Sigmoid colon (tissue), 7 donors: Measurements from ENCODE around the gene TEX51. TPM values are rescaled to one million over a fixed set of nuclear protein-coding genes. Genes with fewer than 3 reads are reported as not detected.

ENCODE experiments used
- DNase-seq: peaks from one replicate; pipeline ENCODE4 v3.0.0-alpha.2; 2019
- H3K27ac ChIP-seq, 4 donors: fragments of 200-600 bp; sonication (generic); one replicate each; pipeline ENCODE4 v1.5.1; 2016 to 2019; ENCODE audit warnings: mild to moderate bottlenecking in 1 of 4
- H3K27me3 ChIP-seq, 3 donors: fragments of 200-600 bp; sonication (generic); one replicate each; pipeline ENCODE4 v1.5.1; 2019; ENCODE audit warnings: mild to moderate bottlenecking in 1 of 3
- H3K36me3 ChIP-seq, 4 donors: fragments of 200-600 bp; sonication (generic); one replicate each; pipeline ENCODE4 v1.5.1; 2016 to 2019
- H3K4me1 ChIP-seq, 4 donors: fragments of 200-600 bp; sonication (generic); one replicate each; pipeline ENCODE4 v1.5.1; 2017 to 2019
- H3K4me3 ChIP-seq, 4 donors: fragments of 200-600 bp; sonication (generic); one replicate each; pipeline ENCODE4 v1.5.1; 2017 to 2019; ENCODE audit warnings: mild to moderate bottlenecking in 2 of 4, moderate library complexity in 1 of 4
- H3K9me3 ChIP-seq, 4 donors: fragments of 200-600 bp in 3 of 4; sonication (generic) in 3 of 4; one replicate each; pipeline versions ENCODE4 v1.5.1 to v1.6.1; 2013 to 2019
- CTCF ChIP-seq, 4 experiments: fragments of 450-650 bp in 3 of 4; fragments of 200-600 bp in 1 of 4; IDR thresholded peaks; one replicate each; pipeline ENCODE4 v1.5.1; 2016 to 2019; ENCODE audit warnings: antibody characterized with exemption in 4 of 4, mild to moderate bottlenecking in 3 of 4, moderate library complexity in 2 of 4
- EP300 ChIP-seq, 4 donors: sonication (generic); formaldehyde crosslinking; IDR thresholded peaks; one replicate each; pipeline ENCODE4 v1.6.1; 2017; ENCODE audit warnings: antibody characterized with exemption in 4 of 4
- POLR2A ChIP-seq, 2 donors: fragments of 450-650 bp; IDR thresholded peaks; one replicate each; pipeline ENCODE4 v1.6.1; 2016; ENCODE audit warnings: antibody characterized with exemption in 2 of 2, mild to moderate bottlenecking in 2 of 2, moderate library complexity in 2 of 2
- POLR2AphosphoS5 ChIP-seq, 4 donors: sonication (generic); formaldehyde crosslinking; IDR thresholded peaks; one replicate each; pipeline ENCODE4 v1.6.1; 2017; ENCODE audit warnings: antibody characterized with exemption in 4 of 4
- WGBS, 2 donors: extraction: QIAGEN DNeasy Blood & Tissue Kit; methylation state at CpG; one replicate each; pipeline ENCODE4 v1.1.7; 2013; 5-methylcytosine and 5-hydroxymethylcytosine counted together
- intact Hi-C: fragments of 100-400 bp; cut with DNase I; formaldehyde crosslinking; loops from one replicate; pipeline ENCODE4 v1.15.1; 2023
- polyA plus RNA-seq, 3 donors: library from polyadenylated mRNA; stranded (reverse); fragments of 200-250 nt; gene quantifications; one replicate each; pipeline ENCODE4 v1.2.3, GENCODE V29; 2013
- total RNA-seq, 4 donors: library from RNA; depleted of rRNA; stranded (reverse); fragments of >200 nt; gene quantifications; one replicate each; pipeline ENCODE4 v1.1.0, GENCODE V29; 2016
- donor health status: healthy with polysubstance abuse.
- donor health status: Bipolar disorder and iron deficiency.
- donor health status: healthy.

The TEX51 gene
- total and polyA plus RNA-seq, 7 donors = 1.2 TPM; not detected in 6

GRCh38 chr2:126909781-126910180, 11.1 kb downstream of the TEX51 start:
- Histone ChIP-seq H3K9me3 (no peaks in the 10 kb centered on the region), H3K36me3 (no peaks in the 10 kb centered on the region), H3K4me1 (peaks cover 0 to 12% (median 8%) of the 10 kb centered on the region in 4 donors), H3K27ac (no peak overlapping the region), H3K27me3 (no peaks in the 10 kb centered on the region), H3K4me3 (no peak overlapping the region)
- intact Hi-C loops = no loop called here
- no peak for TF ChIP-seq EP300 (IDR thresholded peaks at IDR 0.05)
- no peak for TF ChIP-seq POLR2AphosphoS5 (IDR thresholded peaks at IDR 0.05)
- no peak for TF ChIP-seq CTCF (IDR thresholded peaks at IDR 0.05)
- TF ChIP-seq POLR2A (IDR thresholded peaks at IDR 0.05) = no peak
- 63 to 81% methylated on average over 3 of the region's 3 CpGs for WGBS, 2 donors
- no peak for DNase-seq

DNA sequence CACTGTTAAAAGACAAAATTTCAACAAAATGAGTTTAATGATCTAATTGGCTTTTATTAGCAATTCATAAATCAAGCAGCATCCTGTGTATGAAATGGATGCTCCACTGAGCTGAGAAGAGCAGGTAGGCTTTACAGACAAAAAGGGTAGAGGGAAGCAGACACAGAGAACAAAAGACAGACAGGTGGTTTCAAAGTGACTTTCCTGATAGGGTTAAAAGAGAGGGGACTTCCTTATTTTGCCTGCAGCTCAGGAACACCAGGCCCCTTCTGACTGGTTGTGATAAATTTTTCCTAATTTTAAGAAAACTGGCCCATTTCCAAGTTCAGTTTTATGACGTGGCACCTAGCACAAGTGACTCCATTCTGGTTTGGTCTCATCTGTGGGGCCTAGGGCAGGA, 11.9 kb downstream of the TEX51 start:
- intact Hi-C loops = no loop called here
- H3K4me3 ChIP-seq = no peak overlapping the region
- H3K36me3 ChIP-seq = no peaks in the 10 kb centered on the region
- peaks cover 0 to 12% (median 8%) of the 10 kb centered on the region in 4 donors for H3K4me1 ChIP-seq
- no peaks in the 10 kb centered on the region for H3K27me3 ChIP-seq
- H3K27ac ChIP-seq = no peak overlapping the region
- 24% methylated on average over 1 of the region's 1 CpG for WGBS, 2 donors
- H3K9me3 ChIP-seq = no peaks in the 10 kb centered on the region
- TF ChIP-seq POLR2A (IDR thresholded peaks at IDR 0.05) = no peak
- no peak for TF ChIP-seq EP300 (IDR thresholded peaks at IDR 0.05)
- TF ChIP-seq CTCF (IDR thresholded peaks at IDR 0.05) = no peak
- TF ChIP-seq POLR2AphosphoS5 (IDR thresholded peaks at IDR 0.05) = no peak
- DNase-seq = no peak

- DNase-seq = no peak
- TF ChIP-seq EP300 (IDR thresholded peaks at IDR 0.05) (no peak), CTCF (IDR thresholded peaks at IDR 0.05) (no peak), POLR2A (IDR thresholded peaks at IDR 0.05) (no peak), POLR2AphosphoS5 (IDR thresholded peaks at IDR 0.05) (no peak)
- Histone ChIP-seq H3K27ac (no peak overlapping the region), H3K27me3 (no peaks in the 10 kb centered on the region), H3K36me3 (no peaks in the 10 kb centered on the region), H3K9me3 (no peaks in the 10 kb centered on the region), H3K4me3 (no peak overlapping the region), H3K4me1 (peaks cover 0 to 12% (median 8%) of the 10 kb centered on the region in 4 donors)
- intact Hi-C loops = no loop called here
- 92% methylated on average over 8 of the region's 8 CpGs for WGBS, 2 donors
Observed at GRCh38 chr2:126911111-126911796, 12.6 kb downstream of the TEX51 start.

GRCh38 chr2:126912201-126912600, 13.5 kb downstream of the TEX51 start:
- no peak for TF ChIP-seq CTCF (IDR thresholded peaks at IDR 0.05)
- TF ChIP-seq POLR2A (IDR thresholded peaks at IDR 0.05) = no peak
- TF ChIP-seq POLR2AphosphoS5 (IDR thresholded peaks at IDR 0.05) = no peak
- TF ChIP-seq EP300 (IDR thresholded peaks at IDR 0.05) = no peak
- DNase-seq = no peak
- H3K27me3 ChIP-seq = no peaks in the 10 kb centered on the region

GRCh38 chr2:126913329-126913728, 14.6 kb downstream of the TEX51 start:
- Histone ChIP-seq H3K27ac (no peak overlapping the region), H3K27me3 (no peaks in the 10 kb centered on the region), H3K36me3 (no peaks in the 10 kb centered on the region), H3K9me3 (no peaks in the 10 kb centered on the region), H3K4me3 (no peak overlapping the region), H3K4me1 (peaks cover 0 to 11% (median 7%) of the 10 kb centered on the region in 4 donors)
- 84 to 88% methylated on average over 2 of the region's 2 CpGs for WGBS, 2 donors
- no peak for TF ChIP-seq POLR2A (IDR thresholded peaks at IDR 0.05)
- no peak for TF ChIP-seq EP300 (IDR thresholded peaks at IDR 0.05)
- no peak for TF ChIP-seq CTCF (IDR thresholded peaks at IDR 0.05)
- no peak for TF ChIP-seq POLR2AphosphoS5 (IDR thresholded peaks at IDR 0.05)
- no peak for DNase-seq
- intact Hi-C loops = no loop called here

More at GRCh38 chr2:126912201-126912600, 13.5 kb downstream of the TEX51 start:
- 86 to 89% methylated on average over 7 of the region's 7 CpGs for WGBS, 2 donors
- intact Hi-C loops = no loop called here
- no peak overlapping the region for H3K4me3 ChIP-seq
- peaks cover 0 to 12% (median 8%) of the 10 kb centered on the region in 4 donors for H3K4me1 ChIP-seq
- H3K9me3 ChIP-seq = no peaks in the 10 kb centered on the region
- H3K27ac ChIP-seq = no peak overlapping the region
- H3K36me3 ChIP-seq = no peaks in the 10 kb centered on the region
